GM21447 (cell line): ENCODE measurements around the gene NECTIN4.

Experiments
- ATAC-seq: cut with Tn5 transposase; IDR thresholded peaks from one replicate; pipeline ENCODE4 v1.9.1; 2021; ENCODE audit not compliant: unreplicated experiment

NECTIN4 gene

GRCh38 chr1:161113915-161114314 lies 24.6 kb upstream of the NECTIN4 start:
- ATAC-seq = no peak

GRCh38 chr1:161111527-161111926 lies 22.2 kb upstream of the NECTIN4 start:
- no peak for ATAC-seq

- ATAC-seq = no peak
Observed at GRCh38 chr1:161111117-161111516, 21.8 kb upstream of the NECTIN4 start.

GRCh38 chr1:161106431-161106830 lies 17.1 kb upstream of the NECTIN4 start:
- ATAC-seq = no peak

- no peak for ATAC-seq
Observed at GRCh38 chr1:161100556-161100955, 11.2 kb upstream of the NECTIN4 start.

GRCh38 chr1:161099090-161099802 lies 9.9 kb upstream of the NECTIN4 start:
- ATAC-seq = no peak

- peak; percentile 65 for ATAC-seq
Observed at GRCh38 chr1:161098210-161099068, 9.1 kb upstream of the NECTIN4 start, which contains the start of gene KLHDC9. TSS of gene KLHDC9 (plus strand) at chr1:161098361. CDS start at chr1:161098536, 175 bp downstream.

- no peak for ATAC-seq
Observed at GRCh38 chr1:161096530-161096929, 7.2 kb upstream of the NECTIN4 start.

- peak; percentile 51 for ATAC-seq
Observed at GRCh38 chr1:161096015-161096414, 6.7 kb upstream of the NECTIN4 start.

GRCh38 chr1:161095230-161095629 lies 5.9 kb upstream of the NECTIN4 start:
- ATAC-seq = no peak

- no peak for ATAC-seq
Observed at GRCh38 chr1:161094481-161094880, 5.1 kb upstream of the NECTIN4 start.

GRCh38 chr1:161092621-161093028 lies 3.3 kb upstream of the NECTIN4 start:
- ATAC-seq = no peak

GRCh38 chr1:161091796-161092507 lies 2.6 kb upstream of the NECTIN4 start:
- ATAC-seq = no peak

- no peak for ATAC-seq
Observed at GRCh38 chr1:161091093-161091492, 1.7 kb upstream of the NECTIN4 start.

- no peak for ATAC-seq
Observed at GRCh38 chr1:161090617-161091016, 1.3 kb upstream of the NECTIN4 start.

GRCh38 chr1:161089938-161090337 lies 580 bp upstream of the NECTIN4 start:
- no peak for ATAC-seq

- ATAC-seq = no peak
Observed at GRCh38 chr1:161088587-161089110, 709 bp downstream of the NECTIN4 start.

GRCh38 chr1:161086457-161086856 lies 2.9 kb downstream of the NECTIN4 start:
- no peak for ATAC-seq

- ATAC-seq = no peak
Observed at GRCh38 chr1:161085165-161085564, 4.2 kb downstream of the NECTIN4 start.

- ATAC-seq = no peak
Observed at GRCh38 chr1:161084597-161084988, 4.8 kb downstream of the NECTIN4 start.
